Esophagus squamous epithelium (tissue), 5 donors: ENCODE measurements around the gene ABHD17A. TPM values are rescaled to one million over a fixed set of nuclear protein-coding genes. Genes with fewer than 3 reads are reported as not detected.
A peak's percentile ranks its signal among the peaks of the same experiment; 100 is the strongest.

Source experiments
- DNase-seq: peaks from one replicate; lab custom pipeline; 2025; lab: John Stamatoyannopoulos, UW
- H3K27ac ChIP-seq, 4 donors: fragments of 200-600 bp; sonication (generic); one replicate each; pipeline ENCODE4 v1.5.1; 2016 to 2019; ENCODE audit warnings: mild to moderate bottlenecking in 1 of 4
- H3K27me3 ChIP-seq, 4 donors: fragments of 200-600 bp; sonication (generic); 1 replicate in 3 of 4; 2 replicates in 1 of 4; pipeline versions ENCODE4 v1.5.1 to v1.6.0; 2017 to 2021; ENCODE audit warnings: antibody characterized with exemption in 1 of 4
- H3K36me3 ChIP-seq, 3 donors: fragments of 200-600 bp; sonication (generic); one replicate each; pipeline ENCODE4 v1.5.1; 2016 to 2019
- H3K4me1 ChIP-seq, 3 donors: fragments of 200-600 bp; sonication (generic); one replicate each; pipeline ENCODE4 v1.5.1; 2017 to 2019
- H3K4me3 ChIP-seq, 4 donors: fragments of 200-600 bp; sonication (generic); 1 replicate in 3 of 4; 2 replicates in 1 of 4; pipeline ENCODE4 v1.5.1; 2016 to 2019; ENCODE audit warnings: mild to moderate bottlenecking in 2 of 4, moderate library complexity in 1 of 4
- H3K9me3 ChIP-seq, 3 donors: fragments of 200-600 bp; sonication (generic); one replicate each; pipeline ENCODE4 v1.5.1; 2016 to 2019
- POLR2A ChIP-seq, 4 donors: fragments of 450-650 bp; IDR thresholded peaks; one replicate each; pipeline ENCODE4 v1.6.1; 2017; ENCODE audit warnings: antibody characterized with exemption in 4 of 4, mild to moderate bottlenecking in 4 of 4, moderate library complexity in 3 of 4
- WGBS, 2 donors: methylation state at CpG; one replicate each; pipeline ENCODE4 v1.1.5; 2018; 5-methylcytosine and 5-hydroxymethylcytosine counted together
- intact Hi-C: fragments of 100-400 bp; cut with DNase I; formaldehyde crosslinking; loops from one replicate; pipeline ENCODE4 v1.15.0; 2022
- total RNA-seq, 4 donors: library from RNA; depleted of rRNA; stranded (reverse); fragments of >200 nt; gene quantifications; one replicate each; pipeline ENCODE4 v1.1.0, GENCODE V29; 2016
- TF ChIP-seq, protein P1 (sequence below), 6 experiments: fragments of 450-650 bp in 4 of 6; fragments of 200-600 bp in 2 of 6; sonication (generic) in 2 of 6; IDR thresholded peaks; one replicate each; pipeline ENCODE4 v1.5.1; 2016 to 2019; ENCODE audit warnings: antibody characterized with exemption in 6 of 6, mild to moderate bottlenecking in 4 of 6, moderate library complexity in 4 of 6
- donor health status: DM: yes; HTN: yes; CAD: no.

Gene ABHD17A
- total RNA-seq, 4 donors from 2014 or later: 78.4 to 91.7 (median 82.9) TPM

DNA sequence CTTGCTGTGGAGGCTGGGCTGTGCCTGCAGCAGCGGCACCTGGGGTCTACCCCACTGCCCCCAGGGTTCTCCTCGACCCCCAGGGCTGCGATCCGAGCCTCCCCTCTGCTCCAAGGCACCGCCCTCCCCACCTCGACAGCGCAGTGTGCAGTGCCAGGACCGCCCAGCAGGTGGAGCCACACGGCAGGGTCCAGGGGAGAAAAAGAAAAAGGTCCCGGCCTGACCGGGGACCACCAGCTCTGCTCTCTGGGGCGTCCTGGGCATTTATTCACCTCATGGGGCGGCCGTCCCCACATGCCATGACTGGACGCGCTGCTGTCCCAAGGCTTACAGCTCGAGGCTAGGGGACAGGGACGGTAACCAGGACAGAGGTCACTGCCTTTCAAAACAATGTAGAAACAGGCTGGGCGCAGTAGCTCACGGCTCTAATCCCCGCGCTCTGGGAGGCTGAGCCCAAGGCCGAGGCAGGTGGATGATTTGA lies 47.6 kb downstream of the ABHD17A start:
- DNase-seq: no peak
- Histone ChIP-seq H3K9me3 (no peaks in the 10 kb centered on the region), H3K4me1 (peaks cover 28 to 82% (median 34%) of the 10 kb centered on the region in 3 donors), H3K36me3 (peaks cover 0 to 33% (median 7%) of the 10 kb centered on the region in 3 donors), H3K4me3 (peak overlapping the region in 1 of 4 donors; percentile 14), H3K27me3 (no peaks in the 10 kb centered on the region), H3K27ac (peak overlapping the region in 1 of 4 donors; percentile 46)
- intact Hi-C loops: no loop called here
- 21 to 39% methylated on average over 5 to 7 of the region's 23 CpGs for WGBS, 2 donors
- TF ChIP-seq, protein P1, sequence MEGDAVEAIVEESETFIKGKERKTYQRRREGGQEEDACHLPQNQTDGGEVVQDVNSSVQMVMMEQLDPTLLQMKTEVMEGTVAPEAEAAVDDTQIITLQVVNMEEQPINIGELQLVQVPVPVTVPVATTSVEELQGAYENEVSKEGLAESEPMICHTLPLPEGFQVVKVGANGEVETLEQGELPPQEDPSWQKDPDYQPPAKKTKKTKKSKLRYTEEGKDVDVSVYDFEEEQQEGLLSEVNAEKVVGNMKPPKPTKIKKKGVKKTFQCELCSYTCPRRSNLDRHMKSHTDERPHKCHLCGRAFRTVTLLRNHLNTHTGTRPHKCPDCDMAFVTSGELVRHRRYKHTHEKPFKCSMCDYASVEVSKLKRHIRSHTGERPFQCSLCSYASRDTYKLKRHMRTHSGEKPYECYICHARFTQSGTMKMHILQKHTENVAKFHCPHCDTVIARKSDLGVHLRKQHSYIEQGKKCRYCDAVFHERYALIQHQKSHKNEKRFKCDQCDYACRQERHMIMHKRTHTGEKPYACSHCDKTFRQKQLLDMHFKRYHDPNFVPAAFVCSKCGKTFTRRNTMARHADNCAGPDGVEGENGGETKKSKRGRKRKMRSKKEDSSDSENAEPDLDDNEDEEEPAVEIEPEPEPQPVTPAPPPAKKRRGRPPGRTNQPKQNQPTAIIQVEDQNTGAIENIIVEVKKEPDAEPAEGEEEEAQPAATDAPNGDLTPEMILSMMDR (IDR thresholded peaks at IDR 0.05): peak; percentile 78 to 89 (median 84)
- TF ChIP-seq POLR2A (IDR thresholded peaks at IDR 0.05): no peak

DNA sequence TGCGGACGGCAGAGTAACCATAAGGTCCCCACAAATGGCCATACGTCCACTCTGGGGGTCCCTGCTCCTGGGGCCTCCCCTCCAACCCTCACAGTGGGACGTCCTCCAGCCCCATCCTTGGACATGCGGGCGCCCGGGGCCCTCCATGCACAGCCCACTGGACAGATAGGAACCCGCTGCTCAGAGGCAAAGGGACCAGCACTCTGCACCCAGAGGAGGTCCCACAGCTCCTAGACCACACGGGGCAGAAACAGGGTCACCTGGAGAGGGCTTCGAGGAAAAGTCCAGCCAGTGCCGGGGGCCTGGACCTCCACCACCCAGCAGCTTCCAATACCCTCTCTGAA lies 48.1 kb downstream of the ABHD17A start:
- H3K27me3 ChIP-seq: no peaks in the 10 kb centered on the region
- intact Hi-C loops: no loop called here
- H3K4me3 ChIP-seq: peak overlapping the region in 1 of 4 donors; percentile 14
- whole genome bisulfite sequencing, 2 donors: 100% methylated on average over 2 of the region's 11 CpGs; no CpG with 5 or more reads in 1 of the 2 donors
- DNase-seq: no peak
- H3K27ac ChIP-seq: no peak overlapping the region
- no peak for TF ChIP-seq POLR2A (IDR thresholded peaks at IDR 0.05)
- TF ChIP-seq, protein P1 (IDR thresholded peaks at IDR 0.05): no peak
- H3K36me3 ChIP-seq: peaks cover 0 to 35% (median 7%) of the 10 kb centered on the region in 3 donors
- peaks cover 24 to 79% (median 30%) of the 10 kb centered on the region in 3 donors for H3K4me1 ChIP-seq
- H3K9me3 ChIP-seq: no peaks in the 10 kb centered on the region

DNA sequence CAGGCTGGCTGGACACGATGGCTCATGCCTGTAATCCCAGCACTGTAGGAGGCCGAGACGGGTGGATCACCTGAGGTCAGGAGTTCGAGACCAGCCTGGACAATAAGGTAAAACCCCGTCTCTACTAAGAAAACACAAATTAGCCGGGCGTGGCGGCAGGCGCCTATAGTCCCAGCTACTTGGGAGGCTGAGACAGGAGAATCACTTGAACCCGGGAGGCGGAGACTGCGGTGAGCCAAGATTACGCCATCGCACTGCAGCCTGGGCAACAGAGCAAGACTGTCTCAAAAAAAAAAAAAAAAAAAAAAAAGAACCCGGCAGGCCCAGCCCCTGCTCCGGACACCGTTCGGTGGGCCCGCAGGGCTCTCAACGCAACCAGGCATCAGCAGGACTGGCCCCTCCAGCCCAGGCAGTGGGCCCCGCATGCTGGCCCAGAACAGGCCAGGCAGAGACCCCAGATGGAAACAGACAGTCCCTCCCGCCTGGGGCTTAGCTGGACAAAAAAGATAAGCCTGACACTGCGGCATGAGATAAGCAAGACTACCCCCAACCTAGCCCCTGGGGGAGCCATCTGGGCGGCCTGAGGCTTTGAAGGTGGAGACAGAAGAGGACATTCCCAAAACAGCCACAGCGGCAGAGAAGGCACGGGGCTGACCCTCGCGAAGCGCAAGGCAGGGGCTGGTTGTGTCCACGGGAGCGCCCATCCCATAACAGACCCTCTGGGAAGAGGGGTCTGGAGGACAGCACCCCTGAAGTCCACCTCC lies 48.7 kb downstream of the ABHD17A start:
- Histone ChIP-seq H3K4me1 (peaks cover 21 to 79% (median 24%) of the 10 kb centered on the region in 3 donors), H3K4me3 (no peak overlapping the region), H3K27me3 (no peaks in the 10 kb centered on the region), H3K27ac (no peak overlapping the region), H3K36me3 (peaks cover 0 to 40% (median 7%) of the 10 kb centered on the region in 3 donors), H3K9me3 (no peaks in the 10 kb centered on the region)
- no peak for TF ChIP-seq POLR2A (IDR thresholded peaks at IDR 0.05)
- TF ChIP-seq, protein P1 (IDR thresholded peaks at IDR 0.05): no peak
- intact Hi-C loops: no loop called here
- WGBS, 2 donors: 81 to 93% methylated on average over 14 to 27 of the region's 31 CpGs
- no peak for DNase-seq

DNA sequence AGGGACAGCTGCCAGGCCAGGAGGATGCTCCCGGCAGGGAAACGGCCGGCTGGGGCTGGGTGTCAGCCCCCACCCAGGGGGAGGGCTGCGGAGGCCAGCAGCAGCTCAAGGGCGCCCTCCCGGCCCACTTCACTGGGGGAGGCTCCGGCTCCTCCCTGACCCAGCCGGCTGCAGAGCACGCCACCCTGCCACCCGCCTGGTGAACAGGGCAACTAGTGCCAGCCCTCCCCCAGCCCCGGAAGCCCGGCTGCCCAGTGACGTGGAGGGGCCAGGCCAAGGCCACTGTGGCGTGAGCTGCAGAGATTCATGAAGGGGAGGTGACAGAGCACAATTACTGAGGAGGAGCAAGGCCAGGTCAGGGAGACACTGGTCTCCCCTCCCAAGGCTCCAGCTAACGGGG lies 51.8 kb downstream of the ABHD17A start:
- H3K36me3 ChIP-seq: peaks cover 0 to 53% (median 0%) of the 10 kb centered on the region in 3 donors
- intact Hi-C loops: no loop called here
- no CpG with 5 or more reads among the region's 15 CpGs for WGBS, 2 donors
- no peak overlapping the region for H3K4me3 ChIP-seq
- DNase-seq: no peak
- H3K27ac ChIP-seq: no peak overlapping the region
- TF ChIP-seq POLR2A (IDR thresholded peaks at IDR 0.05): no peak
- peaks cover 9 to 50% (median 9%) of the 10 kb centered on the region in 3 donors for H3K4me1 ChIP-seq
- no peaks in the 10 kb centered on the region for H3K9me3 ChIP-seq
- no peaks in the 10 kb centered on the region for H3K27me3 ChIP-seq

DNA sequence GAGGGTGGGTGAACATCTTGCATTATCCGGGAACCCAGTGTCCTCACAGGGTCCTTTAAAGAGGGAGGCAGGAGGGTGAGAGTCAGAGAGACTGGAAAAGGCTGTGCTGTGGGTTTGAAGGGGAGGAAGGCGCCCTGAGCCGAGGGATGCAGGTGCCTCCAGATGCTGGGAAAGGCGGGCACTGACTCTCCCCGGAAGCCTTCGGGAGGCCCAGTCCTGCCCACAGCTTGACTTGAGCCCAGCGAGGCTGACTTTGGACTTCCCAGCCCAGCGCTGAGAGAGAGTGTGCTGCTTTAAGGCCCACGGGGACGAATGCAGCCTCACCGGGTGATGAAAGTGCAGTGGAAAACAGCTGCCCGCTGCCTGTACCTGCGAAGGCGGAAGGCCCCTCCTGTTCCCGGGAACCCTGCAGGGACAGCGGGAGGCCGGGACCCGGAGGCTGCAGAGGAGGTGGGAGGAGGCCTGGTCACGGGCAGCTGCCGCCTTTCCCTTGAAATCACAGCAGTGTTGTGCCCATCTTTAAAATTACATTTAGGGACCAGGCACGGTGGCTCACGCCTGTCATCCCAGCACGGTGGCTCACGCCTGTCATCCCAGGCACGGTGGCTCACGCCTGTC lies 53.1 kb downstream of the ABHD17A start:
- DNase-seq: no peak
- intact Hi-C loops: no loop called here
- Histone ChIP-seq H3K4me1 (peaks cover 0 to 36% (median 0%) of the 10 kb centered on the region in 3 donors), H3K9me3 (no peaks in the 10 kb centered on the region), H3K27me3 (no peaks in the 10 kb centered on the region), H3K4me3 (no peak overlapping the region), H3K27ac (no peak overlapping the region), H3K36me3 (peaks cover 0 to 63% (median 11%) of the 10 kb centered on the region in 3 donors)
- 73 to 87% methylated on average over 9 to 15 of the region's 26 CpGs for WGBS, 2 donors
- TF ChIP-seq POLR2A (IDR thresholded peaks at IDR 0.05): no peak
- TF ChIP-seq, protein P1 (IDR thresholded peaks at IDR 0.05): no peak
